GM12878 (cell line): Measurements from ENCODE around the gene OS9. TPM values are rescaled to one million over a fixed set of nuclear protein-coding genes. Genes with fewer than 3 reads are reported as not detected.

Experiments used
- ATAC-seq: fragments of 200-7000 bp; cut with Tn5 transposase; 3 replicates; pipeline ENCODE4 v1.9.1; 2020; ENCODE audit warnings: mild to moderate bottlenecking, moderate library complexity
- BruUV-seq: library from RNA; stranded (reverse); fragments of 400-500 nt; replicated peaks from 2 replicates; lab custom pipeline; 2021; lab: Mats Ljungman, UMichigan
- CTCF ChIA-PET: fragments of 300-600 bp; sonication (Branson Sonifier 250); formaldehyde crosslinking; extraction: SDS; loops from one replicate; lab custom pipeline; 2021; ENCODE audit warnings: inconsistent platforms; lab: Yijun Ruan, JAX
- POLR2A ChIA-PET: fragments of 350-600 bp; formaldehyde crosslinking; extraction: SDS; loops from one replicate; lab custom pipeline; 2021; ENCODE audit warnings: inconsistent platforms; lab: Charles Lee
- RAD21 ChIA-PET: fragments of 300-600 bp; sonication (Branson Sonifier 250); formaldehyde crosslinking; loops from one replicate; lab custom pipeline; 2023; ENCODE audit warnings: antibody characterized with exemption; ENCODE audit not compliant: unreplicated experiment; lab: Charles Lee
- SMC1A ChIA-PET: fragments of 300-600 bp; sonication (Branson Sonifier 250); formaldehyde crosslinking; loops from one replicate; lab custom pipeline; 2023; ENCODE audit not compliant: unreplicated experiment, uncharacterized antibody; lab: Charles Lee
- DNase-seq: peaks from one replicate; pipeline ENCODE4 v3.0.0-alpha.2; 2011; ENCODE audit warnings: low read depth, low spot score
- FAIRE-seq: peaks from 3 replicates; lab custom pipeline; 2011; peaks lifted over from hg19 to GRCh38; lab: Jason Lieb, UNC
- H2AFZ ChIP-seq: 2 replicates; pipeline ENCODE4 v1.6.0; 2011; ENCODE audit warnings: low read depth, low read length, control low read depth; ENCODE audit not compliant: control insufficient read depth
- H3K27ac ChIP-seq: 2 replicates; pipeline ENCODE4 v1.5.1; 2011; ENCODE audit warnings: control low read depth; ENCODE audit not compliant: control insufficient read depth, insufficient read depth
- H3K27me3 ChIP-seq, 2 experiments: replicated peaks in 1 of 2; 2 replicates each; pipeline versions ENCODE4 v1.6.0 to v1.6.1; 2011; ENCODE audit warnings: low read length in 1 of 2; ENCODE audit not compliant: control insufficient read depth in 2 of 2, insufficient read depth in 2 of 2
- H3K36me3 ChIP-seq, 2 experiments: 2 replicates each; pipeline ENCODE4 v1.5.1; 2011; ENCODE audit warnings: low read length in 1 of 2; ENCODE audit not compliant: control insufficient read depth in 2 of 2, insufficient read depth in 2 of 2
- H3K4me1 ChIP-seq: 2 replicates; pipeline ENCODE4 v1.6.1; 2011; ENCODE audit warnings: mild to moderate bottlenecking, low read length, moderate library complexity, mixed read lengths; ENCODE audit not compliant: control insufficient read depth, insufficient read depth
- H3K4me2 ChIP-seq: 2 replicates; pipeline ENCODE4 v1.6.0; 2011; ENCODE audit warnings: control low read depth; ENCODE audit not compliant: control insufficient read depth, insufficient read depth
- H3K4me3 ChIP-seq: fragments of 200-600 bp; sonication (generic); 2 replicates; pipeline ENCODE4 v1.5.1; 2016
- H3K79me2 ChIP-seq: 2 replicates; pipeline ENCODE4 v1.6.0; 2011; ENCODE audit warnings: low read length; ENCODE audit not compliant: control insufficient read depth, insufficient read depth
- H3K9ac ChIP-seq: 2 replicates; pipeline ENCODE4 v1.8.0; 2011; ENCODE audit warnings: low read length, control low read depth, mixed read lengths; ENCODE audit not compliant: control insufficient read depth, insufficient read depth
- H3K9me3 ChIP-seq: replicated peaks from 3 replicates; pipeline ENCODE4 v1.5.1; 2011; ENCODE audit warnings: mild to moderate bottlenecking, low read length; ENCODE audit not compliant: control insufficient read depth, insufficient read depth
- H4K20me1 ChIP-seq: 2 replicates; pipeline ENCODE4 v1.6.0; 2011; ENCODE audit not compliant: control insufficient read depth, insufficient read depth
- BRCA1 ChIP-seq: IDR thresholded peaks from 2 replicates; pipeline ENCODE4 v1.6.1; 2011; ENCODE audit warnings: low read depth, low read length, improper control_type of control experiment
- EED ChIP-seq: sonication (generic); IDR thresholded peaks from 2 replicates; pipeline ENCODE4 v1.6.1; 2016; ENCODE audit warnings: antibody characterized with exemption, low read depth
- KDM1A ChIP-seq: fragments of 200-600 bp; sonication (generic); IDR thresholded peaks from 2 replicates; pipeline ENCODE4 v1.6.1; 2016; ENCODE audit warnings: borderline replicate concordance
- LARP7 ChIP-seq: fragments of 450-650 bp; IDR thresholded peaks from 2 replicates; pipeline ENCODE4 v1.6.1; 2017; ENCODE audit warnings: mild to moderate bottlenecking
- MEF2A ChIP-seq: IDR thresholded peaks from 2 replicates; pipeline ENCODE4 v1.6.1; 2011; ENCODE audit warnings: low read depth, mild to moderate bottlenecking, low read length, moderate library complexity; ENCODE audit not compliant: insufficient read depth
- MEF2B ChIP-seq: fragments of 450-650 bp; IDR thresholded peaks from 2 replicates; pipeline ENCODE4 v1.6.1; 2018; ENCODE audit warnings: mild to moderate bottlenecking, moderate library complexity; ENCODE audit not compliant: partially characterized antibody, poor library complexity, severe bottlenecking
- MYB ChIP-seq: fragments of 150-350 bp; IDR thresholded peaks from 2 replicates; pipeline ENCODE4 v1.6.1; 2014; ENCODE audit warnings: mild to moderate bottlenecking, low read depth, low read length, borderline replicate concordance
- PAX8 ChIP-seq: fragments of 450-650 bp; IDR thresholded peaks from 2 replicates; pipeline ENCODE4 v1.6.1; 2017; ENCODE audit warnings: mild to moderate bottlenecking, moderate library complexity
- TARDBP ChIP-seq: IDR thresholded peaks from 2 replicates; pipeline ENCODE4 v1.6.1; 2016; ENCODE audit warnings: borderline replicate concordance
- TBL1XR1 ChIP-seq: IDR thresholded peaks from 2 replicates; pipeline ENCODE4 v1.6.1; 2012; ENCODE audit warnings: low read depth, low read length, improper control_type of control experiment
- TCF3 ChIP-seq: IDR thresholded peaks from 2 replicates; pipeline ENCODE4 v1.6.1; 2012; ENCODE audit warnings: low read depth, mild to moderate bottlenecking, low read length, borderline replicate concordance; ENCODE audit not compliant: insufficient read depth
- WGBS: methylation state at CpG from one replicate; pipeline ENCODE4 v1.1.6; 2016; ENCODE audit warnings: low lambda C conversion rate; ENCODE audit not compliant: insufficient replicate concordance, insufficient coverage; ENCODE audit errors: missing lambda C conversion rate; 5-methylcytosine and 5-hydroxymethylcytosine counted together
- in situ Hi-C: fragments of 300-500 bp; cut with MboI; formaldehyde crosslinking; loops from 9 replicates; pipeline ENCODE4 v1.14.3; 2018; ENCODE audit warnings: mixed read lengths
- intact Hi-C: fragments of 100-400 bp; cut with micrococcal nuclease; formaldehyde crosslinking; loops from one replicate; pipeline ENCODE4 v1.14.2; 2022; ENCODE audit not compliant: unreplicated experiment
- polyA plus RNA-seq, 11 experiments: library from polyadenylated mRNA; depleted of rRNA in 4 of 11; unstranded in 6 of 11; stranded (reverse) in 5 of 11; fragments of >200 nt; fragmentation: Nextera tagmentation in 4 of 11; fragmentation: Illumina TruSeq in 1 of 11; extraction: Ambion mirVana in 4 of 11; extraction: Trizol in 1 of 11; gene quantifications; 1 replicate in 1 of 11; 2 replicates in 10 of 11; pipeline versions ENCODE4 v1.2.1 to v1.2.3, GENCODE V29; 2011 to 2016; ENCODE audit warnings: inconsistent platforms in 2 of 11, missing spikeins in 2 of 11, low read depth in 1 of 11
- total RNA-seq, 4 experiments: library from RNA; depleted of rRNA in 3 of 4; stranded (reverse); fragments of >200 nt in 3 of 4; fragmentation: Illumina TruSeq in 1 of 4; extraction: Trizol in 1 of 4; gene quantifications; 2 replicates each; pipeline versions ENCODE4 v1.2.1 to v1.2.3, GENCODE V29; 2013 to 2021
- TF ChIP-seq, protein P1 (sequence below): IDR thresholded peaks from 2 replicates; pipeline ENCODE4 v1.6.1; 2011; ENCODE audit warnings: low read depth, low read length, improper control_type of control experiment, borderline replicate concordance

OS9 gene
- total and polyA plus RNA-seq, 10 of the 15 experiments (the other 5 are each of a cell fraction or from before 2014, with no cell fraction given), result 5.2 to 106 (median 79.1) TPM

DNA sequence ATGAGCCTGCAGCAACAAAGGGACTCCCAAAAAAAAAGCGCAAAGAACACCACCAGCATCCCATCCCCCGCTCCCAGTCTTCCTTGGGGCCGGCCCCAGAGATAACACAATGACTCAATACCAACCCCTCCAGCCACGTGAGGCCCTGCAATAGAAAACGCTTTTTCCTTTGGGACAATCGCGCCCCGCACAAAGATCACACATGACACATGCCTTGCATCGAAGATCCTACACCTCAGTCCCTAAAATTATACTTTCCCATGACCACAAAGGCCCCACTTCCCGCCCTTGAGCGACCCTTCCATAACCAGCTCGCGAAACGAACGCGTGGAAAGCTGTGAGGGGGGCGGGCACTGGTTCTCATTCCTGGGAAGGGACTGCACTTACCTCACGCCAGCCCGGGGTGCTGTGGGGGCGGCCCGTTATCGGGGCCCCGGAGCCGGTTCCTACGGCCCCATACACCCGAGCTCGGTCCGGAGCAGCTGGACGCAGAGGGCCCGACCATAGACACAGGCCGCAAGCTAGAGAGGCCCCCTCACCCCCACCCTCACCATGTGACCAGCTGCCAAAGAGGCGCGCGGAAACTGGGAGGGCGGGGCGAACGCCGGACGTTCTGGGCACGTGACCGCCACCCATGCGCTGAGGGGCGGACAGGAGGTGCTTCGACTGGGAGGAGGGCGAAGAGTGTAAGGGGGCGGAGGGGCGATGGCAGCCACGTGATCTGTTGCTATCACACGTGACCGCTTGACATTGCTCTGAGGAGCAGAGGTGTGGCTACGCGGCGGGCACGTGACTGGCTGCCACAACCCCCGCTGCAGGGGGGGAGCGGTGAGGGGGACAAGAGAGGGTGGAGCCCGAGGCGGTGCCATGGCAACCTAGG lies 58.1 kb downstream of the OS9 start, which contains the start of gene CDK4 (continued):
- TF ChIP-seq BRCA1, result no peak
- TF ChIP-seq TCF3, result peak; percentile 71
- no peak for TF ChIP-seq EED
- peak; percentile 83 for TF ChIP-seq TARDBP
- no peak for TF ChIP-seq PAX8
- peak; percentile 52; the same call in 1 of the 2 replicates for TF ChIP-seq TBL1XR1
- TF ChIP-seq MYB, result no peak
- no peak for TF ChIP-seq MEF2A
- TF ChIP-seq, protein P1, sequence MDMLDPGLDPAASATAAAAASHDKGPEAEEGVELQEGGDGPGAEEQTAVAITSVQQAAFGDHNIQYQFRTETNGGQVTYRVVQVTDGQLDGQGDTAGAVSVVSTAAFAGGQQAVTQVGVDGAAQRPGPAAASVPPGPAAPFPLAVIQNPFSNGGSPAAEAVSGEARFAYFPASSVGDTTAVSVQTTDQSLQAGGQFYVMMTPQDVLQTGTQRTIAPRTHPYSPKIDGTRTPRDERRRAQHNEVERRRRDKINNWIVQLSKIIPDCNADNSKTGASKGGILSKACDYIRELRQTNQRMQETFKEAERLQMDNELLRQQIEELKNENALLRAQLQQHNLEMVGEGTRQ, result peak; percentile 100
- TF ChIP-seq KDM1A, result no peak
- no peak; the same call in 1 of the 2 replicates for TF ChIP-seq LARP7
- peak; percentile 99 for TF ChIP-seq MEF2B
- TF ChIP-seq, all 136 proteins: peak for 64

DNA sequence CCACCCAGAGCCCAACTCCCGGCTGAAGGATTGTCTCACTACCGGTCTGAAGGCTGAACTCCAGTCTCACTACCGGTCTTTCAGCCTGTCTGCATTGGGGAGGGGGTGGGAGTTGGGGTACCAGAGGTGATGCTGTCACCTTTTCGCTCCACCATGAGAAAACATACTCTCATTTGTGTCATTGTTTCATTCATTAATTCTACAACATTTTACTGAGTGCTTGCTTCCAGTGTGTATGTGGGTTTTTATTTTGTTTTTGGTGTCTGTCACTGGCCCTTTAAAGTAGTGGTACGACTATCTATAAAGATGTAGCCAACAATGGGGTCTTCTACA lies 58.7 kb downstream of the OS9 start:
- POLR2A ChIA-PET, result interaction anchor here (0.6 to 1.2 kb wide), 2 partner anchors 11 to 29 kb away, joined by 4 to 18 read pairs; no protein-coding TSS in a partner anchor

More for the DNA sequence above, 58.7 kb downstream of the OS9 start:
- ChIA-PET RAD21 (interaction anchor here (1.1 kb wide), 1 partner anchor 91 kb away, joined by 3 read pairs; no protein-coding TSS in a partner anchor), SMC1A (no interaction called here), CTCF (interaction anchor here (0.7 to 1.2 kb wide), 2 partner anchors 9 to 143 kb away, joined by 3 read pairs; no protein-coding TSS in a partner anchor)
- peak overlapping the region; percentile 77 for H3K4me2 ChIP-seq
- BruUV-seq, result no TSS peak
- H4K20me1 ChIP-seq, result no peaks in the 10 kb centered on the region
- H3K36me3 ChIP-seq, result peaks cover 6 to 8% of the 10 kb centered on the region in 2 experiments
- no peak for DNase-seq
- 0% methylated on average over 5 of the region's 5 CpGs for WGBS
- peak overlapping the region; percentile 57 for H2AFZ ChIP-seq
- H3K79me2 ChIP-seq, result peaks cover 30% of the 10 kb centered on the region
- intact Hi-C loops (loop anchor here (10.0 kb wide), 1 partner anchor 278 kb away; the partner anchor contains the start of gene ARHGAP9), in situ Hi-C loops (no loop called here)
- no peak for FAIRE-seq
- H3K9me3 ChIP-seq, result no peaks in the 10 kb centered on the region
- peaks cover 27% of the 10 kb centered on the region for H3K4me1 ChIP-seq
- ATAC-seq, result no peak
- H3K27ac ChIP-seq, result no peak overlapping the region
- no peaks in the 10 kb centered on the region for H3K27me3 ChIP-seq
- TF ChIP-seq BRCA1 (no peak), LARP7 (0 out of 2 replicates have a peak, but pooled peaks have one; percentile 10)
- no peak overlapping the region for H3K9ac ChIP-seq
- H3K4me3 ChIP-seq, result peak overlapping the region; percentile 63; the same call in 1 of the 2 replicates
